ENCODE data around the gene ASIC5.
"Not testable (repeated sequence)": the region's sequence is repeated elsewhere in the genome, so short reads cannot be mapped to it uniquely, and the experiment has no call there.

The ASIC5 gene

GRCh38 chr4:155866177-155866576 is at the start of gene ASIC5:
TSS of gene ASIC5 (minus strand) at chr4:155866277. CDS start at chr4:155866226, 51 bp downstream.
- no peak for DNase-seq (ENCODE audit: low spot score)

- no peak for DNase-seq (ENCODE audit: low spot score)
Measured at GRCh38 chr4:155914782-155915181, 48.7 kb upstream of the ASIC5 start.

GRCh38 chr4:155911905-155912304 is 45.8 kb upstream of the ASIC5 start:
- no peak for DNase-seq (ENCODE audit: low spot score)

- no peak for DNase-seq (ENCODE audit: low spot score)
Measured at GRCh38 chr4:155909615-155910226, 43.6 kb upstream of the ASIC5 start.

- no peak for DNase-seq (ENCODE audit: low spot score)
Measured at GRCh38 chr4:155908187-155909139, 42.4 kb upstream of the ASIC5 start.

GRCh38 chr4:155907556-155907955 is 41.5 kb upstream of the ASIC5 start:
- no peak for DNase-seq (ENCODE audit: low spot score)

GRCh38 chr4:155906554-155907247 is 40.6 kb upstream of the ASIC5 start:
- no peak for DNase-seq (ENCODE audit: low spot score)

- no peak for DNase-seq (ENCODE audit: low spot score)
Measured at GRCh38 chr4:155904331-155904730, 38.3 kb upstream of the ASIC5 start.

GRCh38 chr4:155903453-155903852 is 37.4 kb upstream of the ASIC5 start, which contains the start of gene TDO2:
TSS of gene TDO2 (plus strand) at chr4:155903696. CDS start at chr4:155903759, 63 bp downstream.
- DNase-seq (ENCODE audit: low spot score), result no peak

- DNase-seq (ENCODE audit: low spot score), result no peak
Measured at GRCh38 chr4:155901013-155901412, 34.9 kb upstream of the ASIC5 start.

GRCh38 chr4:155900381-155900780 is 34.3 kb upstream of the ASIC5 start:
- no peak for DNase-seq (ENCODE audit: low spot score)

- no peak for DNase-seq (ENCODE audit: low spot score)
Measured at GRCh38 chr4:155899891-155900290, 33.8 kb upstream of the ASIC5 start.

GRCh38 chr4:155898371-155898770 is 32.3 kb upstream of the ASIC5 start:
- not testable (repeated sequence) for DNase-seq (ENCODE audit: low spot score)

- DNase-seq (ENCODE audit: low spot score), result no peak
Measured at GRCh38 chr4:155891058-155891457, 25.0 kb upstream of the ASIC5 start.

- no peak for DNase-seq (ENCODE audit: low spot score)
Measured at GRCh38 chr4:155889946-155890345, 23.9 kb upstream of the ASIC5 start.

GRCh38 chr4:155889031-155889793 is 23.1 kb upstream of the ASIC5 start:
- DNase-seq (ENCODE audit: low spot score), result no peak

GRCh38 chr4:155887847-155888570 is 21.9 kb upstream of the ASIC5 start:
- no peak for DNase-seq (ENCODE audit: low spot score)

GRCh38 chr4:155887045-155887444 is 21.0 kb upstream of the ASIC5 start:
- DNase-seq (ENCODE audit: low spot score), result no peak

GRCh38 chr4:155885666-155886065 is 19.6 kb upstream of the ASIC5 start:
- no peak for DNase-seq (ENCODE audit: low spot score)

GRCh38 chr4:155883895-155884294 is 17.8 kb upstream of the ASIC5 start:
- no peak for DNase-seq (ENCODE audit: low spot score)

- no peak for DNase-seq (ENCODE audit: low spot score)
Measured at GRCh38 chr4:155881555-155881954, 15.5 kb upstream of the ASIC5 start.
